ENCODE results near the gene TRIO. TPM values are rescaled to one million over a fixed set of nuclear protein-coding genes. Genes with fewer than 3 reads are reported as not detected.
A peak's percentile ranks its signal among the peaks of the same experiment; 100 is the strongest.

TRIO gene
- total RNA-seq, 1 donor, result 211 TPM

GRCh38 chr5:14348142-14348541, 205.0 kb downstream of the TRIO start:
- TF ChIP-seq CTCF (IDR thresholded peaks at IDR 0.05; ENCODE audit: insufficient read depth, low read length), result no peak
- no peak for DNase-seq (ENCODE audit: low read depth)
- no peak overlapping the region for H3K4me3 ChIP-seq (ENCODE audit: low read depth, low read length)

GRCh38 chr5:14349029-14349428, 205.9 kb downstream of the TRIO start:
- no peak for DNase-seq (ENCODE audit: low read depth)
- H3K4me3 ChIP-seq (ENCODE audit: low read depth, low read length), result no peak overlapping the region
- TF ChIP-seq CTCF (IDR thresholded peaks at IDR 0.05; ENCODE audit: insufficient read depth, low read length), result no peak

GRCh38 chr5:14351086-14351661, 208.0 kb downstream of the TRIO start:
- no peak overlapping the region for H3K4me3 ChIP-seq (ENCODE audit: low read depth, low read length)
- DNase-seq (ENCODE audit: low read depth), result no peak
- no peak for TF ChIP-seq CTCF (IDR thresholded peaks at IDR 0.05; ENCODE audit: insufficient read depth, low read length)

GRCh38 chr5:14351845-14352712, 208.9 kb downstream of the TRIO start:
- peak; percentile 69 for DNase-seq (ENCODE audit: low read depth)
- peak; percentile 99 for TF ChIP-seq CTCF (IDR thresholded peaks at IDR 0.05; ENCODE audit: insufficient read depth, low read length)
- no peak overlapping the region for H3K4me3 ChIP-seq (ENCODE audit: low read depth, low read length)

GRCh38 chr5:14353726-14354474, 210.8 kb downstream of the TRIO start:
- no peak for TF ChIP-seq CTCF (IDR thresholded peaks at IDR 0.05; ENCODE audit: insufficient read depth, low read length)
- H3K4me3 ChIP-seq (ENCODE audit: low read depth, low read length), result no peak overlapping the region
- DNase-seq (ENCODE audit: low read depth), result no peak

- no peak overlapping the region for H3K4me3 ChIP-seq (ENCODE audit: low read depth, low read length)
- TF ChIP-seq CTCF (IDR thresholded peaks at IDR 0.05; ENCODE audit: insufficient read depth, low read length), result no peak
- no peak for DNase-seq (ENCODE audit: low read depth)
These were observed 212.2 kb downstream of the TRIO start for GRCh38 chr5:14355391-14355790.
